HEK293 (cell line): ENCODE results near the gene DCAF6.

Experiments
- CTCF ChIP-seq: fragments of 450-650 bp; formaldehyde crosslinking; IDR thresholded peaks from 2 replicates; pipeline ENCODE4 v1.5.1; 2016; ENCODE audit warnings: missing biosample characterization, missing genetic modification characterization
- REST ChIP-seq: fragments of 450-650 bp; formaldehyde crosslinking; IDR thresholded peaks from 2 replicates; pipeline ENCODE4 v1.5.1; 2016; ENCODE audit warnings: missing biosample characterization, missing genetic modification characterization
- ZNF530 ChIP-seq: fragments of 450-650 bp; formaldehyde crosslinking; IDR thresholded peaks from 2 replicates; pipeline ENCODE4 v1.5.1; 2016; ENCODE audit warnings: low read depth, missing biosample characterization, missing genetic modification characterization
- ZNF792 ChIP-seq: fragments of 450-650 bp; formaldehyde crosslinking; IDR thresholded peaks from 2 replicates; pipeline ENCODE4 v1.5.1; 2016; ENCODE audit warnings: missing biosample characterization, missing genetic modification characterization

DNA sequence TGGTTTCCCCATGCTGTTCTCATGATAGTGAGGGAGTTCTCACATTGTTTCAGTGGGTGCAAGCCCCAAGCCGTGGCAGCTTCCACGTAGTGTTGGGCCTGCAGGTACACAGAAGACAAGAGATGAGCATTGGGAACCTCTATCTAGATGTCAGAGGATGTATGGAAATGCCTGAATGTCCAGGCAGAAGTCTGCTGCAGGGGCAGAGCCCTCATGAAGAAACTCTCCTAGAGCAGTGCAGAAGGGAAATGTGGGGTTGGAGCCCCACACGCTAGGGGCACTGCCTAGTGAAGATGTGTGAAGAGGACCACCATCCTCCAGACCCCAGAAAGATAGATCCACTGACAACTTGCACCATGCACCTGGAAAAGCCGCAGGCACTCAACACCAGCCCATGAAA lies 183.3 kb downstream of the DCAF6 start:
- TF ChIP-seq ZNF792 (tag by site-specific recombination) (no peak), ZNF530 (tag by site-specific recombination) (no peak), REST (no peak), CTCF (tag by site-specific recombination) (no peak)
